ENCODE measurements around the gene PCCA.

DNA sequence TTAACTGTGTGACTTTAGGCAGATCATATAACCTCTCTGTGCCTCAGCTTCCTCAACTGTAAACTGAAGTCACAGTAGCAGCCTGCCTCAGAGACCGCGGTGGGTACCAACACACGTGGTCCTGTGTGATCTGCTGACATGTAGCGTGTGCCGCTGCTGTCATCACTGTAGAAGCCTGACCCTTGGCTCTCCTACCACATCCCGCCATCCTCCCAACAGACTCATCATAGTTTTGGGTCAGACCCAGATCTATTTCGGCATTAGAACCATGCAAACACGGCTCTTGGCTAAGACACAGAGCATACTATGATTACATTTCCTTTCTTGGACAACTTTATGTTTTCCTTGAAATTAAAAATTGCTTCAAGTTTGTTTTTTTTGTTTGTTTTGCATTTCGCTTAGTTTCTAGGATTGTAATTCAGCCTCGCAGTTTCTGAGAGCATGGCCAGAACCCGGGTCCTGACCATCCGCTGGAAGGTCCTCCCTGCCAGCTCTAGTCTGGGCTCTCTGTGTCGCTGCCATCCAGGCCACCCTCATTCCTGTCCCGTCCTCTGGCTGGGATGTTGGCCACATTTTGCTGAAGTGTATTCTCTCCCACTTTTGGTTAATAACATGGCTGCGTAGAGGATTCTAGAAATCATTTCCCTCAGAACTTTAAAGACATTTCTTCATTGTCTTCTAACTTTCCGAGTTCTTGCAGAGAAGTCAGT is 446.7 kb downstream of the PCCA start:
- TF ChIP-seq ZNF384 (IDR thresholded peaks at IDR 0.05) (no peak), ELF4 (IDR thresholded peaks at IDR 0.05) (no peak), FOXM1 (IDR thresholded peaks at IDR 0.05; ENCODE audit: borderline replicate concordance) (no peak), SP1 (IDR thresholded peaks at IDR 0.05) (no peak), TARDBP (IDR thresholded peaks at IDR 0.05) (no peak), HDGF (IDR thresholded peaks at IDR 0.05; ENCODE audit: borderline replicate concordance) (no peak), ARNT (IDR thresholded peaks at IDR 0.05) (no peak), SUZ12 (IDR thresholded peaks at IDR 0.05) (no peak)
